Measurements from ENCODE around the gene AK8. TPM values are rescaled to one million over a fixed set of nuclear protein-coding genes. Genes with fewer than 3 reads are reported as not detected.

Gene AK8
- total RNA-seq, 4 donors from 2014 or later = 1.4 to 3.7 (median 1.8) TPM

DNA sequence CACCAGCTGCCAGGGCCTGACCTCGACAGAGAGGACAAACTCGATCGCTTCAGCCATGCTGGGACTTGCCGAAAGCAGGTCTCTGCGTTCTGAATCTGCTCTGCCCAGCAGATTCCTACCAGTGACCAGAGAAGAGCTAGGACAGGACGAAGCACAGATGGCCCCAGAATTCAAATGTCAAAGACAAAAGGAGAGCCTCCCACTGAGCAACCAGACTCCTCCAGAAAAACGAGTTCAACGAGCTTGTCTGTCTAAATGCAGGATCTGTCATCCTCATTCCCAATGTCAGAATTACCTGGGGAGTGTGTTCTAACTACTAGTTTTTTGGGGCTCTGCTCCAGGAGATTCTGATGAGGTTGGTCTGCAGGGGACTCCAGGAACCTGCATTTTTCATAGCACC is 13.4 kb downstream of the AK8 start:
- Histone ChIP-seq H3K27me3 (no peaks in the 10 kb centered on the region), H3K9me3 (no peaks in the 10 kb centered on the region), H3K4me3 (no peak overlapping the region), H3K36me3 (no peaks in the 10 kb centered on the region), H3K4me1 (peaks cover 5% of the 10 kb centered on the region), H3K27ac (no peak overlapping the region)
- DNase-seq (ENCODE audit: low spot score in 2 of 2) = no peak
- 54% methylated on average over 8 of the region's 8 CpGs for WGBS
- TF ChIP-seq POLR2AphosphoS5 (IDR thresholded peaks at IDR 0.05) (no peak), POLR2A (IDR thresholded peaks at IDR 0.05) (no peak), EP300 (IDR thresholded peaks at IDR 0.05) (no peak)
- TF ChIP-seq, protein P1, sequence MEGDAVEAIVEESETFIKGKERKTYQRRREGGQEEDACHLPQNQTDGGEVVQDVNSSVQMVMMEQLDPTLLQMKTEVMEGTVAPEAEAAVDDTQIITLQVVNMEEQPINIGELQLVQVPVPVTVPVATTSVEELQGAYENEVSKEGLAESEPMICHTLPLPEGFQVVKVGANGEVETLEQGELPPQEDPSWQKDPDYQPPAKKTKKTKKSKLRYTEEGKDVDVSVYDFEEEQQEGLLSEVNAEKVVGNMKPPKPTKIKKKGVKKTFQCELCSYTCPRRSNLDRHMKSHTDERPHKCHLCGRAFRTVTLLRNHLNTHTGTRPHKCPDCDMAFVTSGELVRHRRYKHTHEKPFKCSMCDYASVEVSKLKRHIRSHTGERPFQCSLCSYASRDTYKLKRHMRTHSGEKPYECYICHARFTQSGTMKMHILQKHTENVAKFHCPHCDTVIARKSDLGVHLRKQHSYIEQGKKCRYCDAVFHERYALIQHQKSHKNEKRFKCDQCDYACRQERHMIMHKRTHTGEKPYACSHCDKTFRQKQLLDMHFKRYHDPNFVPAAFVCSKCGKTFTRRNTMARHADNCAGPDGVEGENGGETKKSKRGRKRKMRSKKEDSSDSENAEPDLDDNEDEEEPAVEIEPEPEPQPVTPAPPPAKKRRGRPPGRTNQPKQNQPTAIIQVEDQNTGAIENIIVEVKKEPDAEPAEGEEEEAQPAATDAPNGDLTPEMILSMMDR (IDR thresholded peaks at IDR 0.05) = no peak

DNA sequence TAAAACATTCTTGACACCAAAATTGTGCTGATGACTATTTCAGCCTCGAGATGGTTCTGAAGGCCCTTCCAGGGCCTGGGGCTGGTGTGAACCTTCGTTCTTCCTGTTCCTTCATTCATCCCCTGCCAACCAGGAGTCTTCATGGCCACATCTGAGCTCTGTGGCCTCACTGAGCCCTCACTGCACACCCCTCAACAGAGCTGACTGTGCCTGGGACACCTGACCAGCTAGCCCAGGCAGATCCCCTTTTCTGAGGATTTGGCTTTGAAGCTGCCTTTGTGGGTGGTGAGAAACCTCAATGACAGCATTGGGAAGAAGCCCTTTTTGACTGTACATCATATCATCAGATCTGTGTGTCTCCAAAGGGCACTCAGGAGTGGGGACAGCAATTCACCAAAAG is 13.8 kb downstream of the AK8 start:
- TF ChIP-seq EP300 (IDR thresholded peaks at IDR 0.05) (no peak), POLR2AphosphoS5 (IDR thresholded peaks at IDR 0.05) (no peak), POLR2A (IDR thresholded peaks at IDR 0.05) (no peak)
- TF ChIP-seq, protein P1 (IDR thresholded peaks at IDR 0.05) = no peak
- no peak overlapping the region for H3K4me3 ChIP-seq
- H3K36me3 ChIP-seq = no peaks in the 10 kb centered on the region
- H3K9me3 ChIP-seq = no peaks in the 10 kb centered on the region
- H3K27ac ChIP-seq = no peak overlapping the region
- 78% methylated on average over 2 of the region's 2 CpGs for WGBS
- H3K4me1 ChIP-seq = peaks cover 5% of the 10 kb centered on the region
- H3K27me3 ChIP-seq = no peaks in the 10 kb centered on the region
- DNase-seq (ENCODE audit: low spot score in 2 of 2) = no peak

DNA sequence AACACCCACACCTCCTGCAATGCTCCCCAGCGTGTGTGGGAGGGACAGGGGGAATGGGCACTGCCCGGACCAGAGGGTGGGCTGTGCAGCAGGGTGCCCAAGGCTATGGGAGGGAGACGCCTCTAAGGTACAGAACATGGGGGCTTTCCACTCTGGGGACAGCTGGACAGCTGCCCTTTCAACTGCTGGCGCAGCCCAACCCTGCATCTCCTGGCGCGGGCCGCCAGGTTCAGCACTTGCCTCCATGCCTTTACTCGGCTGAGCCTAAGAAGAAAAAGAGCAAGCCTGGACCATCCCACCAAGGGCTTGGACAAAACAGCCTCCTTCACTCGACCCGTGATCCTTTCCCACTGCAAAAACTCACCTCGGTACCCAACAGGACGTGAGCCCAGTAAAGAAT is 15.0 kb downstream of the AK8 start:
- no peaks in the 10 kb centered on the region for H3K9me3 ChIP-seq
- 85% methylated on average over 12 of the region's 12 CpGs for WGBS
- no peak overlapping the region for H3K4me3 ChIP-seq
- H3K36me3 ChIP-seq = no peaks in the 10 kb centered on the region
- H3K4me1 ChIP-seq = peaks cover 14% of the 10 kb centered on the region
- no peaks in the 10 kb centered on the region for H3K27me3 ChIP-seq
- H3K27ac ChIP-seq = no peak overlapping the region
- TF ChIP-seq EP300 (IDR thresholded peaks at IDR 0.05) (no peak), POLR2A (IDR thresholded peaks at IDR 0.05) (no peak), POLR2AphosphoS5 (IDR thresholded peaks at IDR 0.05) (no peak)
- TF ChIP-seq, protein P1 (IDR thresholded peaks at IDR 0.05) = no peak
- no peak for DNase-seq (ENCODE audit: low spot score in 2 of 2)

DNA sequence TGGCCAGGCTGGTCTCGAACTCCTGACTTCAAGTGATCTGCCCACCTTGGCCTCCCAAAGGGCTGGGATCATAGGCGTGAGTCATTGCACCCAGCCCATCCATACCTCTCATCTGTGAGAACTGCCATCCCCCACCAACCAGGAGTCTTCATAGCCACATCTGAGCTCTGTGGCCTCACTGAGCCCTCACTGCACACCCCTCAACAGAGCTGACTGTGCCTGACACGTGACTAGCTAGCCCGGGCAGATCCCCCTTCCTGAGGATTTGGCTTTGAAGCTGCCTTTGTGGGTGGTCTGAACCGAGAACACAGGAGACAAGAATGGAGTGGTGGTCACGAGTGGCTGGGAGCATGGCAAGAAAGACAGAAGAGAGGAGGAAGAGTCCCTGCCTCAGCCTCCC is 15.6 kb downstream of the AK8 start:
- WGBS = 75% methylated on average over 6 of the region's 6 CpGs
- H3K4me1 ChIP-seq = peaks cover 20% of the 10 kb centered on the region

DNA sequence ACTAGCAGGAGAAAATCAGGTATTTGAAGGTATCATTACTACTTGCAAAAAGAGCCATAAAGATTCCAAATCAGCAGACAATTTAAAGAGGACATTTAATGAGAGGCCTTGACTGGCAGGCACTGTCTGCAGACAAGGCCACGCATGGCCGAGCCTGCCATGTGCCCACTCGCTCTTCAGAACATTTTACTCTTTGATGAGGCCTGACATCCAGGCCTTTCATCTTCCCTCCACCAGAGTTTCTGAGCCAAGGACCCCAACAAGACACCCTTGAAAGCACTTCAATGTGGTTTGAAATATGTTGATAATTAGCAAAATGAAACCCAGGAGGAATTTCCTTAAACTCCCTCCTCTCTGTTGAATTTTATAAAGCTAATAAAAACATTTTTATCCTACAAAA is 16.4 kb downstream of the AK8 start:
- H3K27me3 ChIP-seq = no peaks in the 10 kb centered on the region
- H3K4me3 ChIP-seq = no peak overlapping the region
- WGBS = 92% methylated on average over 3 of the region's 3 CpGs
- H3K4me1 ChIP-seq = peaks cover 28% of the 10 kb centered on the region
- H3K9me3 ChIP-seq = no peaks in the 10 kb centered on the region
- no peaks in the 10 kb centered on the region for H3K36me3 ChIP-seq
- TF ChIP-seq POLR2A (IDR thresholded peaks at IDR 0.05) = no peak
- TF ChIP-seq POLR2AphosphoS5 (IDR thresholded peaks at IDR 0.05) = no peak
- TF ChIP-seq, protein P1 (IDR thresholded peaks at IDR 0.05) = no peak
- no peak for TF ChIP-seq EP300 (IDR thresholded peaks at IDR 0.05)
- no peak overlapping the region for H3K27ac ChIP-seq
- DNase-seq (ENCODE audit: low spot score in 2 of 2) = no peak

More for the DNA sequence above, 15.6 kb downstream of the AK8 start:
- Histone ChIP-seq H3K27me3 (no peaks in the 10 kb centered on the region), H3K4me3 (no peak overlapping the region), H3K27ac (no peak overlapping the region), H3K9me3 (no peaks in the 10 kb centered on the region), H3K36me3 (no peaks in the 10 kb centered on the region)
- DNase-seq (ENCODE audit: low spot score in 2 of 2) = no peak
- TF ChIP-seq EP300 (IDR thresholded peaks at IDR 0.05) (no peak), POLR2AphosphoS5 (IDR thresholded peaks at IDR 0.05) (no peak), POLR2A (IDR thresholded peaks at IDR 0.05) (no peak)
- TF ChIP-seq, protein P1 (IDR thresholded peaks at IDR 0.05) = no peak
